Cerebellar cortex (tissue), 1 donor: ENCODE data around the gene PLEKHA8.
A peak's percentile ranks its signal among the peaks of the same experiment; 100 is the strongest.

ENCODE experiments used
- DNase-seq: peaks from one replicate; pipeline ENCODE4 v3.0.0-alpha.2; 2015; ENCODE audit warnings: low spot score

The PLEKHA8 gene

DNA sequence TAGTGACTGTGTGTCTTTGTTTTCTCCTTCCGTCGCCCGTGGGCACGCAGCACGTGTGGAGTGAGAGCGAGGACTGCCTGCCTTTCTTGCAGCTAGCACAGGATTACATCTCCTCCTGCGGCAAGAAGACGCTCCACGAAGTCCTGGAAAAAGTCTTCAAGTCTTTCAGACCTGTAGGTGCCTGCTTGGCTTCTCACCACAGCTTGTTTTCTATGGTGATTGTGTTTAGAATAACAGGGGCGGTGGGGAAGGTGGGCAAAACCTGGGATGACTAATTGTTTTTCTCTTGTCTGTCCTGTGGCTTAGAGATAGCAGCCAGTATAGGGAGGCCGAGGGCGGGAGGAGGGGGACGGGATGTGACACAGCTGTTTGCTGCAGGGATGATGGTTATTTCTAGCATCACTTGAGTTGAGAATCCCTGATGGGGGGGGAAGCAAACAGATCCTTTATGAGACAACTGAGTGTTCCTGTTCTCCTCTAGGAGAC, 118.0 kb downstream of the PLEKHA8 start:
- DNase-seq: no peak

- no peak for DNase-seq
These were observed 119.0 kb downstream of the PLEKHA8 start for GRCh38 chr7:30147223-30147622.

GRCh38 chr7:30147785-30148184, 119.6 kb downstream of the PLEKHA8 start:
- DNase-seq: no peak

- DNase-seq: no peak
These were observed 120.2 kb downstream of the PLEKHA8 start for GRCh38 chr7:30148426-30148825.

- peak; percentile 63 for DNase-seq
These were observed 120.8 kb downstream of the PLEKHA8 start for GRCh38 chr7:30148951-30149459.

GRCh38 chr7:30149640-30150272, 121.5 kb downstream of the PLEKHA8 start:
- DNase-seq: no peak

GRCh38 chr7:30150711-30151110, 122.5 kb downstream of the PLEKHA8 start:
- DNase-seq: no peak

DNA sequence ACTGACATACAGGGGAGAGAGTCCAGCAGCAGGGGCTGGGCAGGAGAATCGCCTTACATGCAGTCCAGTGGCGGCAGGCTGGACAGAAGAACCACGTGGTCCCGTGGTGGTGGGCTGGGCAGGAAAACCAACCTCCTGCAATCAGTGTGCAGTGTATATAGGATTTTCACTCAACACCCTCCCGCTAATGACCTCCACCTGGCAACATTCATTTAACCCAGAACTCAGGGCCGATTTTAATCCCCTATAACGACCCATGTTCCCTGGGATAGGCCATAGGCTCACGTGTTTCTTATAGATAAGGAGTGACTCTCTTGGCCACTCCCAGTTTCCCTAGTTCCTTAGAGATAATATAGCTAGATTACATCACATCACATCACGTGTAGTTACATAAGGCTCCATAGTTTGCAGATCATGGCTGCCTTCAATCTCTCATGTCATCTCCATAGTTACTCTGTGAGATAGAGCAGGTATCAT, 125.9 kb downstream of the PLEKHA8 start:
- DNase-seq: no peak

DNA sequence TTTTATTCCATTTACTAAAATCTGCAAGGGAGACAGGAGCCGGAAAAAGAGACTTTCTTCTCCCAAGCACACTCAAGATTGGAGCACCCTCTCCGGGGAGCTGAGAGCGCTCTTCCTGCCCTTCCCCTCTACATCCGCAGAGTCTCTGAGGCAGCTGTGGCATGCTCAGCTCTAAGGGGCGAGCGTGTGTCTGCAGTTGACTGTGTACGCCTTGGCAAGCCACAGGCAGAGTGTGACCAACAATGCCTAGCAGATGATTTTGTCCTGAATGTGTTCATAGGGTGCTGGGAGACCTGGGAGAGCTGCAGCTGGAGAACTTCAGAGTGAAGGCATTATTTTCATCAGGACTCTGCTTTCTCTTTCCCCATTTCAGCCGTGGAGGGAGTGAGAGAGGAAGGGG, 127.3 kb downstream of the PLEKHA8 start:
- no peak for DNase-seq

DNA sequence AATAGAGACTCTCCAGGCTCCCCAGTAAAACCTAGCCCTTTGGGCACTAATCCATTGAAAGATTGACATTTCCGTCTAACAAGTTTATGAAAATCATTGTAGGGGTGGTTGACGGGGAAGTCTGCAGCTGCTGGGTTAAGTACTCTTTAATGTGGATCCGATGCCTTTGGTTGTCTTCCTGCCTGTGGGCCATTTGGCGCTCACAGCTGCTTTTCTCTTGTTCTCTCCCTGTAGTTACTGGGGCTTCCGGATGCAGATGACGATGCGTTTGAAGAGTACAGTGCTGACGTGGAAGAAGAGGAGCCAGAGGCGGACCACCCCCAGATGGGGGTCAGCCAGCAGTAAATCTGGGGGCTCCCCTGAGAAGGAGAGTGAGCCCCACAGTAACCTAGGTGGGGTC, 129.0 kb downstream of the PLEKHA8 start:
- DNase-seq: no peak

DNA sequence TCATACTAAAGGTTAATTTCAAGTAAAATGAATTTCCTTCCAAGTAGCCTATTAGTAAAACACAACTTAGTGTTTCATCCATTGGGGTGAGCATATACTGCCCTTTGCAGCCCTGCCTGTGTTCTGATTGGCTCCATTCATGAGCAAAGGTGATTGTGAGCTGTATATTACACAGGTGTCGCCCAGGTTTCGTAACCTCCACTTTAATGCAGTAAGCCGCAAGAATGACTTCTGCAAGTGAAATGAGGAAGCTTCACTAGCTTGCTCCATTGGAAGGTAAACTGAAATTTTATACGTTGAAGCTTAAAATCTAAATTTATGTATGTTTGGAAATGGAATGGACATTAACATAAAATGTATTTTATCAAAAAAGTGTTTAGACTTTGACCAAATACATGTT, 131.0 kb downstream of the PLEKHA8 start:
- no peak for DNase-seq

- DNase-seq: no peak
These were observed 131.5 kb downstream of the PLEKHA8 start for GRCh38 chr7:30159698-30160143.

DNA sequence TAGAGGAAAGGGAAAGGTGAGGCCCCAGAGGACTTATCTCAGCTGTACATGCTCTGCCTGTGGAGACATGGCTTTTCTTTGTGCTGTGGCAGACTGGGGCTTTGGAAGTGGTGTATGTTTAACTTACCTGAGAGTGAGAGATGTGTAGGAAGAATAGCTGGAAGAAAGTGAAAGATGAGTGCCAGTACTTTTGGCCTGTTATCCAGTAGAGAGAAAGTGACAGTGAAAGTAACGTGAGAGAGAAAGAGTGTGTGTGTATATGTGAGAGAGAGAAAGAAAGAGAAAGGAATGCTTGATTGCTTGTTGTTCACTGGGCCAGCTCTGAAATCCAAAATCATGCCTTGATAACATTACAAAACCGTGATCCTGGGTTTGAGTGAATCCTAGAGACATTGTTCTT, 132.1 kb downstream of the PLEKHA8 start:
- DNase-seq: no peak

GRCh38 chr7:30162133-30162532, 133.9 kb downstream of the PLEKHA8 start:
- no peak for DNase-seq

DNA sequence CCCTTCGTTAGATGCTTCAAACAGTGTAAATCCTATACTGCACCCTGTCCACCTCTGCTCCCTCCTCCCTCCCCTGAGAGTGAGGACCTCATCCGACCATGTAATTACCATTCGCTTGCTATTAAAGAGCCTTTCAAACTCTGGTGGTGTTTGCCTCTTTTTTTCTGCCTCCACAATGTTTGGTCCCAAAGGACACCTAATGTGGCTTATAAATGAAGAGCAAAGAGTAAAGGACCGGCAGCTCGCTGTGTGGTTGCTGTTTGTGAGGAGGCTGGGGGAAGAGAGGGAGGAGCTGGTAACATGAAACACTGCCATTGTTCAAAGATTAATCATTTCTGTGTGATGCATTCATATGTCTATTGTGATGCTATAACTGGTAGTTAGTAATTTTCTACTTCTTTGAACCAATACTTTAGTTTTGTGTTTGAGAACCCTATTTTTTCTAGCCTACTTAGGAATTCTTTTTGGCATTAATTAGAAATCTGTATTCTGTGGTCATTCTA, 134.5 kb downstream of the PLEKHA8 start:
- DNase-seq: no peak

DNA sequence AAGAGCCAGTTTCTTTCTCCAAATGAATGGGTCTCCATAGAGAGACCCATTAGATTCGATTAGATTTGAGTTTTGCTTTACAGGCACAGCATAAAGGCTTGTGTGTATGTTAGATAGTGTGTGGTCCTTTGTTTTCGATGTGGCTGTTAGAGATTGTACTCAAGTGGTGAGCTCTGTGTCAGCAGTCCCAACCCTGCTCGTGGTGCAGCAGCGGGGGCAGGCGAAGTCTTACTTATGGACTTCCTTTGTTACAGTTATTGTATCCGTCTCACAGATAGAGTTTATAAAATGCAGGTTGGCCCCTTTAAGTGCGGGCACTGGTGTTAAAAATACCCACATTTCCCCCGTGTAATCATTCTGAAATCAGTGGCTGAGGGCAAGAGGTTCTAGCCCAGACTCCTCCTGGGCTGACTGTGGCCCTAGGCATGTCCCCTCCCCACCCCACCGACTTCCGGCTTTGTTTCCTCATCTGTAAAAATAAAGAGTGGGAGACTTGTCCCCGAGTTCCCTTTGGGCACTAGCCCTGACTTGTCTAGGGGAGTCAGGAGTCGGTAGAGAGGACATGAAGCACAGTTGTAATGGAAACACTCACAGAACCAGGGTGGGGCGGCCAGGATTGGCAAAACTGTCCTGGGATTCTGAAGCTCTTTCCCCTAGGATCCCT, 135.2 kb downstream of the PLEKHA8 start:
- DNase-seq: no peak

- DNase-seq: peak; percentile 89
These were observed 136.4 kb downstream of the PLEKHA8 start for GRCh38 chr7:30164567-30164966.

GRCh38 chr7:30165590-30165989, 137.4 kb downstream of the PLEKHA8 start:
- no peak for DNase-seq

- DNase-seq: no peak
These were observed 138.1 kb downstream of the PLEKHA8 start for GRCh38 chr7:30166155-30166840.

GRCh38 chr7:30166841-30167235, 138.6 kb downstream of the PLEKHA8 start:
- DNase-seq: no peak

DNA sequence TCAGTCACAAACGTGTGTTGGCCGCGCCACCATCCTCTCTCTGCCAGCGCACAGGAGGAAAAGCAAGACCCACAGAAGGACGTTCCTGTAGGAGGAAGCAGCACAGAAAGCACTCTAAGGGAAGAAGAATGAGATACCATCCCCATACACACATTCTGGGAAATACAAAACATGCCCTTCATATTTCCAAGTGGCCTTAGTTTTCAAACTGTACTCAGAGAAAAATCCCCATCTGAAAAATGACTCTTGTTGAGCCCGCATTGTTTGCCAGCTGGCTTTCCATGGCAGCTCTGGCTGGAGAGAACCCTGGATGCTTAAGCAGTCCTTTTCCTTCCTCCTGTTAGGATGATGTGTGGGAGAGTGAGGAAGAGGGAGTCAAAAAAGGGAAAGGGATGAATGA, 139.7 kb downstream of the PLEKHA8 start:
- DNase-seq: no peak

- no peak for DNase-seq
These were observed 140.8 kb downstream of the PLEKHA8 start for GRCh38 chr7:30168835-30169573.
